Esophagus squamous epithelium (tissue), 4 donors: Measurements from ENCODE around the gene PKHD1.

Source experiments
- POLR2A ChIP-seq, 4 donors: fragments of 450-650 bp; IDR thresholded peaks; one replicate each; pipeline ENCODE4 v1.6.1; 2017; ENCODE audit warnings: antibody characterized with exemption in 4 of 4, mild to moderate bottlenecking in 4 of 4, moderate library complexity in 3 of 4
- TF ChIP-seq, protein P1 (sequence below), 6 experiments: fragments of 450-650 bp in 4 of 6; fragments of 200-600 bp in 2 of 6; sonication (generic) in 2 of 6; IDR thresholded peaks; one replicate each; pipeline ENCODE4 v1.5.1; 2016 to 2019; ENCODE audit warnings: antibody characterized with exemption in 6 of 6, mild to moderate bottlenecking in 4 of 6, moderate library complexity in 4 of 6

- TF ChIP-seq, protein P1, sequence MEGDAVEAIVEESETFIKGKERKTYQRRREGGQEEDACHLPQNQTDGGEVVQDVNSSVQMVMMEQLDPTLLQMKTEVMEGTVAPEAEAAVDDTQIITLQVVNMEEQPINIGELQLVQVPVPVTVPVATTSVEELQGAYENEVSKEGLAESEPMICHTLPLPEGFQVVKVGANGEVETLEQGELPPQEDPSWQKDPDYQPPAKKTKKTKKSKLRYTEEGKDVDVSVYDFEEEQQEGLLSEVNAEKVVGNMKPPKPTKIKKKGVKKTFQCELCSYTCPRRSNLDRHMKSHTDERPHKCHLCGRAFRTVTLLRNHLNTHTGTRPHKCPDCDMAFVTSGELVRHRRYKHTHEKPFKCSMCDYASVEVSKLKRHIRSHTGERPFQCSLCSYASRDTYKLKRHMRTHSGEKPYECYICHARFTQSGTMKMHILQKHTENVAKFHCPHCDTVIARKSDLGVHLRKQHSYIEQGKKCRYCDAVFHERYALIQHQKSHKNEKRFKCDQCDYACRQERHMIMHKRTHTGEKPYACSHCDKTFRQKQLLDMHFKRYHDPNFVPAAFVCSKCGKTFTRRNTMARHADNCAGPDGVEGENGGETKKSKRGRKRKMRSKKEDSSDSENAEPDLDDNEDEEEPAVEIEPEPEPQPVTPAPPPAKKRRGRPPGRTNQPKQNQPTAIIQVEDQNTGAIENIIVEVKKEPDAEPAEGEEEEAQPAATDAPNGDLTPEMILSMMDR (IDR thresholded peaks at IDR 0.05) = no peak
- TF ChIP-seq POLR2A (IDR thresholded peaks at IDR 0.05) = no peak
Observed at GRCh38 chr6:52042141-52042885, 45.1 kb downstream of the PKHD1 start.
